Glutamatergic neuron (in vitro differentiated cells): ENCODE measurements around the gene ACTA2. TPM values are rescaled to one million over a fixed set of nuclear protein-coding genes. Genes with fewer than 3 reads are reported as not detected.

Experiments
- DNase-seq: peaks from one replicate; pipeline ENCODE4 v3.0.0; 2022
- H3K27ac Mint-ChIP-seq: one replicate; pipeline ENCODE4 v1.8.0; 2020; ENCODE audit warnings: mild to moderate bottlenecking, mixed read lengths, inconsistent platforms; ENCODE audit not compliant: unreplicated experiment
- H3K27me3 Mint-ChIP-seq: one replicate; pipeline ENCODE4 v1.8.0; 2020; ENCODE audit warnings: mild to moderate bottlenecking, moderate library complexity, mixed read lengths, inconsistent platforms; ENCODE audit not compliant: unreplicated experiment
- H3K36me3 Mint-ChIP-seq: one replicate; pipeline ENCODE4 v1.8.0; 2020; ENCODE audit warnings: mild to moderate bottlenecking, mixed read lengths, inconsistent platforms; ENCODE audit not compliant: unreplicated experiment
- H3K4me1 Mint-ChIP-seq: one replicate; pipeline ENCODE4 v1.8.0; 2020; ENCODE audit warnings: mild to moderate bottlenecking, low read depth, mixed read lengths, inconsistent platforms; ENCODE audit not compliant: unreplicated experiment
- H3K4me3 Mint-ChIP-seq: one replicate; pipeline ENCODE4 v1.8.0; 2020; ENCODE audit warnings: mild to moderate bottlenecking, mixed read lengths, inconsistent platforms; ENCODE audit not compliant: unreplicated experiment
- H3K9me3 Mint-ChIP-seq: one replicate; pipeline ENCODE4 v1.8.0; 2020; ENCODE audit warnings: mild to moderate bottlenecking, moderate library complexity, mixed read lengths, inconsistent platforms; ENCODE audit not compliant: unreplicated experiment
- total RNA-seq: library from RNA; stranded (reverse); fragmentation: NEBNext Ultra II Directional; extraction: Animal tissue kit (Norgen Biotek cat#: 25700); gene quantifications from one replicate; pipeline ENCODE4 v1.2.1, GENCODE V29; 2021; ENCODE audit not compliant: unreplicated experiment
- TF ChIP-seq, protein P1 (sequence below): fragments of 200-600 bp; sonication (generic); IDR thresholded peaks from one replicate; pipeline ENCODE4 v1.5.0; 2021; ENCODE audit not compliant: partially characterized antibody, unreplicated experiment

The ACTA2 gene
- total RNA-seq, 1 donor from 2014 or later: 4.3 TPM

- no peak for DNase-seq
- Mint-ChIP-seq H3K4me1 (no peaks in the 10 kb centered on the region), H3K27ac (no peak overlapping the region), H3K27me3 (no peaks in the 10 kb centered on the region), H3K36me3 (no peaks in the 10 kb centered on the region), H3K9me3 (no peaks in the 10 kb centered on the region), H3K4me3 (no peak overlapping the region)
- TF ChIP-seq, protein P1, sequence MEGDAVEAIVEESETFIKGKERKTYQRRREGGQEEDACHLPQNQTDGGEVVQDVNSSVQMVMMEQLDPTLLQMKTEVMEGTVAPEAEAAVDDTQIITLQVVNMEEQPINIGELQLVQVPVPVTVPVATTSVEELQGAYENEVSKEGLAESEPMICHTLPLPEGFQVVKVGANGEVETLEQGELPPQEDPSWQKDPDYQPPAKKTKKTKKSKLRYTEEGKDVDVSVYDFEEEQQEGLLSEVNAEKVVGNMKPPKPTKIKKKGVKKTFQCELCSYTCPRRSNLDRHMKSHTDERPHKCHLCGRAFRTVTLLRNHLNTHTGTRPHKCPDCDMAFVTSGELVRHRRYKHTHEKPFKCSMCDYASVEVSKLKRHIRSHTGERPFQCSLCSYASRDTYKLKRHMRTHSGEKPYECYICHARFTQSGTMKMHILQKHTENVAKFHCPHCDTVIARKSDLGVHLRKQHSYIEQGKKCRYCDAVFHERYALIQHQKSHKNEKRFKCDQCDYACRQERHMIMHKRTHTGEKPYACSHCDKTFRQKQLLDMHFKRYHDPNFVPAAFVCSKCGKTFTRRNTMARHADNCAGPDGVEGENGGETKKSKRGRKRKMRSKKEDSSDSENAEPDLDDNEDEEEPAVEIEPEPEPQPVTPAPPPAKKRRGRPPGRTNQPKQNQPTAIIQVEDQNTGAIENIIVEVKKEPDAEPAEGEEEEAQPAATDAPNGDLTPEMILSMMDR: no peak
Observed at GRCh38 chr10:88974012-88974411, 21.4 kb upstream of the ACTA2 start.

GRCh38 chr10:88971221-88972061, 18.9 kb upstream of the ACTA2 start:
- Mint-ChIP-seq H3K4me3 (no peak overlapping the region), H3K9me3 (no peaks in the 10 kb centered on the region), H3K4me1 (no peaks in the 10 kb centered on the region), H3K27ac (no peak overlapping the region), H3K36me3 (no peaks in the 10 kb centered on the region), H3K27me3 (no peaks in the 10 kb centered on the region)
- no peak for DNase-seq
- TF ChIP-seq, protein P1: no peak

DNA sequence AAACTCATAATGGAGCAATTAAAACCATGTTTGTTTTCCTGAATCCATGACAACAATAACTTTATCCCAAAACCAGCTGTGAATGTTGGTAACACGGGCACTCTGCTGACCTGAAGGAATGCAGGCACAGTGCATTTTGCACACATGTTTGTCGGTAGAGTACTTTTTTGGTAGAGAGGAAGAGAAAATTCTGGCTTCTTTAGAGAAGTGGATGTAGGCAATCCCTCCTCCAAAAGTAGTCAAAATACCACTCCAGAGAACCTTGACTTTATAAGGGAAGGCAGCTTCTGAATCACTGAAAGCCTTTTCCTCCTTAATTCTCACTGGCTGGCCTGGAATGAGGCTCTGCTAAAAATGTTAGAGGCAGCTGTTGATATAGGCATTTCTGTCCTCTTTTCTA, 15.8 kb upstream of the ACTA2 start:
- TF ChIP-seq, protein P1: no peak
- Mint-ChIP-seq H3K27ac (no peak overlapping the region), H3K36me3 (no peaks in the 10 kb centered on the region), H3K4me1 (no peaks in the 10 kb centered on the region), H3K27me3 (no peaks in the 10 kb centered on the region), H3K9me3 (no peaks in the 10 kb centered on the region), H3K4me3 (no peak overlapping the region)
- DNase-seq: no peak

DNA sequence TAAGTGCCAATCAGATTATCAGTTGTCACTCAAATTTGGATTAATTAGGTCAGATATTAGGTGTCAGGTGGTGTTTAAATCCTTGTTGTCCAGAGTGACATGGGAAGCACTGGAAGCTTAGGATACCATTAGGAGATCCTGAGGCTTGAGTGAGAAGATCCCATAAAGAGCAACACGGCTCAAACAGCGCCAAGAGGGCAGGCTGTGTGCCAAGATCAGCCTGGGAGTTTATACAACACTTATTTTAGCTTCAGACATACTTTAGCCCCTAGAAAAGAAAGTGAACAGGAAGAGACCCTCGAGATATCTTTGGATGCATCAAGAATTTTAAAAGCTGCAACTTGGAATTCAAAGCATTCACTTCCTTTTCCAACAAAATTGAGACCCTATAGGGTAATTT, 14.2 kb upstream of the ACTA2 start:
- no peaks in the 10 kb centered on the region for H3K36me3 Mint-ChIP-seq
- no peak overlapping the region for H3K27ac Mint-ChIP-seq
- H3K4me1 Mint-ChIP-seq: no peaks in the 10 kb centered on the region
- H3K9me3 Mint-ChIP-seq: no peaks in the 10 kb centered on the region
- H3K27me3 Mint-ChIP-seq: no peaks in the 10 kb centered on the region
- H3K4me3 Mint-ChIP-seq: no peak overlapping the region
- DNase-seq: no peak
- TF ChIP-seq, protein P1: no peak

GRCh38 chr10:88964869-88965415, 12.4 kb upstream of the ACTA2 start:
- H3K36me3 Mint-ChIP-seq: no peaks in the 10 kb centered on the region
- no peak overlapping the region for H3K27ac Mint-ChIP-seq
- no peaks in the 10 kb centered on the region for H3K4me1 Mint-ChIP-seq
- no peaks in the 10 kb centered on the region for H3K27me3 Mint-ChIP-seq
- TF ChIP-seq, protein P1: no peak
- H3K9me3 Mint-ChIP-seq: no peaks in the 10 kb centered on the region
- no peak overlapping the region for H3K4me3 Mint-ChIP-seq
- no peak for DNase-seq
